GM21447 (cell line): Measurements from ENCODE around the gene MRPL57.
"Not testable (repeated sequence)": the region's sequence is repeated elsewhere in the genome, so short reads cannot be mapped to it uniquely, and the experiment has no call there.

Experiments
- ATAC-seq: cut with Tn5 transposase; IDR thresholded peaks from one replicate; pipeline ENCODE4 v1.9.1; 2021; ENCODE audit not compliant: unreplicated experiment

MRPL57 gene

DNA sequence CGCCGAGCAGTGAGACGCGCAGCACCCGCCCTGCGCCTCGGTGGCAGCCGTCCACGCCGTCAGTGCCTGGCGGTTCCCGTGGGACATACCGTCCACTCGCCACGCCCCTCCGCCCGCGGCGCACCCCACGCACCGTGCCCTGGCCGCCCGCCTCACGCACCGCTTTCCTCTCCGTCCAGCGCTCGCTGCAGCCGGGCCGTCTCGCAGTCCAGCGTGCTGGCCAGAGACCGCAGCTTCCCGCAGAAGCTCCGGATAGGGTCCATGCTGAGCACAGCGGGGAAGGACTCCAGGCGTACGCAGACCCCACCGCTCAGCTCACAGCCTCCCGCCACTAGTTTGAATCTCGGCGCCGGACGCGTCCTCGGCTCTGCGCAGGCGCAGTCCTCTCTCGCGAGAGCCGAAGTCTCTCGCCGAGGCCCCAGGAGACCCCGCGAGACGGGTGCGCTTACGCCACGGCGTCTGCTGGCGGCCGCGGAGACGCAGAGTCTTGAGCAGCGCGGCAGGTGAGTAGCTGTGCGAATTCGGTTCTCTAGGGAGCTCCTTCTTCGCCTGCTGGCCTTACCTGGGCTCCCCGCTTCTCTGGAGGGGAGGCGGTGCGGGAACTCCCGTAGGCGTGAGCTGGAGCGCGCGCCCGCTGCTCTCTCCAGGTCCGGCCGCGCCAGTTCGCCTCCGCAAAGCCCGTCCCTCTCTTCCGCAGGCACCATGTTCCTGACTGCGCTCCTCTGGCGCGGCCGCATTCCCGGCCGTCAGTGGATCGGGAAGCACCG is at the start of gene MRPL57, which contains the start of gene SKA3:
MRPL57 (plus strand) TSS at position 444 of the 767 bp plus-strand sequence; CDS start at position 703, 259 bp downstream.
SKA3 (minus strand) TSS at position 338 of the 767 bp plus-strand sequence; CDS start at position 263, 75 bp downstream.
- peak; percentile 88 for ATAC-seq

DNA sequence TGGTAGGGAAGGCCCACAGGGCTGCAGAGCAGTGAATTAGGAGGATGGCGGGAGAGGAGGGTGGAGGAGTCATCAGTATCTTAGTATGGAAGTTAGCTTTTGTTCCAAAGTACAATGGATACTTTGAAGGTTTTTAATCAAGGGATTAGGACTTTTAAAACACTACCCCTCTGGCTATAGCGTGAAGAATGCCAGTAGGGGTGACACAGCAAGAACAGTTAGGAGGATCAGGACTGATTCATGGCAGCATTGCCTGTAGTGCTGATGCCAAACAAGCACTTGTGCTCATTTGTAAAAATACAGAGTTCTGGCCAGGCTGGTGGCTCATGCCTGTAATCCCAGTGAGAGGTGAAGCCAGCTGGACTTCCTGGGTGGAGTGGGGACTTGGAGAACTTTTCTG is 46.3 kb upstream of the MRPL57 start:
- no peak for ATAC-seq

DNA sequence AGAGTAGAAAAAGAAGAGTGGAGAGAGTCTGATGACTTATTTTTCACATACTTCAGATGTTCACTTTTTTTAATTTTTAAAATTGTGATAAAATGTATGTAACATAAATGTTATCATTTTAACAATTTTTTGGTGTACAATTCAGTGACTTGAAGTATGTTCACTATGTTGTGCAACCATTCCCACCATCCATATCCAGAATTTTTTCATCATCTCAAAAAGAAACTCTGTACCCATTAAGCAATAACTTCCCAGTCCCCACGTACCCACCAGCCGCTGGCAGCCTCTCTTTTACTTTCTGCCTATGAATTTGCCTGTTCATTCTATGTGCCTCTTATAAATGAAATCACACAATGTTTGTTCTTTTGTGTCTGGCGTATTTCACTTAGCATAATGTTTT is 43.4 kb upstream of the MRPL57 start:
- ATAC-seq = no peak

DNA sequence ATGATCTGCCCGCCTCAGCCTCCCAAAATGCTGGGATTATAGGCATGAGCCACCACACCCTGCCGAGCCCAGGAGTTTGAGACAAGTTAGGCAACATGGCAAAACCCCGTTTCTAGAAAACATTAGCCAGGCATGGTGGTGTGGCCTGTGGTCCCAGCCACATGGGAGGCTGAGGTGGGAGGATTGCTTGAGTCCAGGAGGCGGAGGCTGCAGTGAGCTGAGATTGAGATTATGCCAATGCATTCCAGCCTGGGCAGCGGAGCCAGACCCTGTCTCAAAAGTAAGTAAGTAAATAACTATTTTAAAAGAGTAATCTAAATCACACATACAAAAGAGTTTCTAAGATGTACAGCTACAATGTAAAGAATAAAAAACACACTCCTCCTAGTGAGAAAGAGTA is 42.0 kb upstream of the MRPL57 start:
- ATAC-seq = no peak

DNA sequence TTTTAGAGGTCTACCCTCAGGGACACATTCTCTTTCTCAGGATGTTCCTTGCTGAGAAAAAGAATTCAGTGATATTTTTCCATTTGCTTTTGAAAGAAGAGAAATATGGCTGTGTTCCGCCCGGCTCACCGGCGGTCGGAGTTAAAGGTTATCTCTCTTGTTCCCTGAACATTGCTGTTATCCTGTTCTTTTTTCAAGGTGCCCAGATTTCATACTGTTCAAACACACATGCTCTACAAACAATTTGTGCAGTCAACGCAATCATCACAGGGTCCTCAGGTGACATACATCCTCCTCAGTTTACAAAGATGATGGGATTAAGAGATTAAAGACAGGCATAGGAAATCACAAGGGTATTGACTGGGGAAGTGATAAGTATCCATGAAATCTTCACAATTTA is 40.6 kb upstream of the MRPL57 start:
- ATAC-seq = not testable (repeated sequence)

DNA sequence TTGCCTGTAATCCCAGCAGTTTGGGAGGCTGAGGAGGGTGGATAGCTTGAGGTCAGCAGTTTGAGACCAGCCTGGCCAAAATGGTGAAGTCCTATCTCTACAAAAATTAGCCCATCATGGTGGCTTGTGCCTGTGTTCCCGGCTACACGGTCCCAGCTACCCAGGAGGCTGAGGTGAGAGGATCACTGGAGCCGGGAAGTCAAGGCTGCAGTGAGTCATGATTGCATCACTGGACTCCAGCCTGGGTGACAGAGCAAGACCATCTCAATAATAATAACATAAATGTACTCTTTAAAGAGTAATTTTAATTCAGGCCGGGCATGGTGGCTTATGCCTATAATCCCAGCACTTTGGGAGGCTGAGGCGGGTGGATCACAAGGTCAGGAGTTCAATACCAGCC is 38.8 kb upstream of the MRPL57 start:
- no peak for ATAC-seq

DNA sequence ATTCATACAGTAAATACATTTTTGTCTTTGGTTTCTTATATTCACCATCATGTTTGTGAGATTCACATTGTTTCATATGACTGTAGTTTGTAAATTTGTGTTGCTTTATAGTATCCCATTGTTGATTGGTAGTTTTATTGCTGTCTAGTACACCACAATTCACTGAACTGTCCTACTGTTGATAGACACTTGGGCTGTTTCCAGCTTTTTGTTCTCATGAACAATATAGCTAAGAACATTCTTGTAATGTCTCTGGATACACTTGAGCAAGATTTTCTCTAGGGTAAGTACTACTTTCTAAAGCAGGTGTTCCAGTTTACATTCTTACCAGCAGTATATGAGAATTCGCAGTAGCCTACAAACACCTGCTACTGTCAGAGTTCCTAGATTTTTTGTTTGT is 37.9 kb upstream of the MRPL57 start:
- no peak for ATAC-seq

DNA sequence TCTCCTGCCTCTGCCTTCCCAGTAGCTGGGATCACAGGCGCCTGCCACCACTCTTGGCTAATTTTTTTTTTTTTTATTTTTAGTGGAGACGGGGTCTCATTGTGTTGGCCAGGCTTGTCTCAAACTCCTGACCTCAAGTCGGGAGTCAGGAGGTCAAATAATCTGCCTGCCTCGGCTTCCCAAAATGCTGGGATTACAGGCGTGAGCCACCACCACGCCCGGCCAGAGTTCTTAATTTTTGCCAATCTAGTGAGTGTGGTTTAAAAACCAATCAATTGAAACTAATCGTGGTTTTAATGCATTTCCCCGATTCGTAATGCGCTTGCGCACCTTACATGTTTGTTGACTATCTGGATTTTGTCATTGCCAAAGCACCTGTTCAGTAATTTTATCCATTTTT is 37.1 kb upstream of the MRPL57 start:
- no peak for ATAC-seq

DNA sequence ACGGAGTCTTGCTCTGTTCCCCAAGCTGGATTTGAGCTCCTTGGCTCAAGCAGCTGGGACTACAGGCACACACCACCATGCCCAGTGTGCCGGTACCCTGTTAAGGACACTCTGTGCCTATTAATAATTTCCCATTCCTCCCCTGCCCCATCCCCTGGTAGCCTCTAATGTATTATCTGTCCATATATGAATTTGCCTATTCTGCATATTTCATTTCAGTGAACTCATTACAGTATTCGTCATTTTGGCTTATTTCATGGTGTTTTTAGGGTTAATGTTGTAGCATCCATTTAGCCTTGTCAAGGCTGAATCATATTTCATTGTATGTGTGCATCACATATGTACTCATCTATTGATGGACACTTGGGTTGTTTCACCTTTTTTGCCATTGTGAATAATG is 33.7 kb upstream of the MRPL57 start:
- ATAC-seq = no peak

DNA sequence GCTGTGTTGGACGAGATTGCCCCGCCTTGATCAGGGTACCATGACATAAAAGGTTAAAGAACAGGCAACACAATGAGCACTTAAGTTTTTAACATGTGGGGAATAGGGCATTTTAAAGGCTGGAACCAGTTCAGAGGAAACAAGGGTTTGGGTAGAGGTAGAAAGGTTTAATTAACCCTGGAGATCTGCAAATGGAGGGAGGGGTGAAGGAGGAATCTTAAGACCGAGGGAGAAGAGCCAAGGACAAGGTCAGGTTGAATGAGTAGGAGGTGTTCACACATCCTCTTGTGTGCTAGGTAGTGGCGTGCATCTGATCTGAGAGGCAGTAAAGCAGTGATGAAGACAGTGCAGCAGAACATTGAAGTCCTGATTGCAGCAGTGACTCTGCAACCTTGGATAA is 28.6 kb upstream of the MRPL57 start:
- ATAC-seq = no peak

DNA sequence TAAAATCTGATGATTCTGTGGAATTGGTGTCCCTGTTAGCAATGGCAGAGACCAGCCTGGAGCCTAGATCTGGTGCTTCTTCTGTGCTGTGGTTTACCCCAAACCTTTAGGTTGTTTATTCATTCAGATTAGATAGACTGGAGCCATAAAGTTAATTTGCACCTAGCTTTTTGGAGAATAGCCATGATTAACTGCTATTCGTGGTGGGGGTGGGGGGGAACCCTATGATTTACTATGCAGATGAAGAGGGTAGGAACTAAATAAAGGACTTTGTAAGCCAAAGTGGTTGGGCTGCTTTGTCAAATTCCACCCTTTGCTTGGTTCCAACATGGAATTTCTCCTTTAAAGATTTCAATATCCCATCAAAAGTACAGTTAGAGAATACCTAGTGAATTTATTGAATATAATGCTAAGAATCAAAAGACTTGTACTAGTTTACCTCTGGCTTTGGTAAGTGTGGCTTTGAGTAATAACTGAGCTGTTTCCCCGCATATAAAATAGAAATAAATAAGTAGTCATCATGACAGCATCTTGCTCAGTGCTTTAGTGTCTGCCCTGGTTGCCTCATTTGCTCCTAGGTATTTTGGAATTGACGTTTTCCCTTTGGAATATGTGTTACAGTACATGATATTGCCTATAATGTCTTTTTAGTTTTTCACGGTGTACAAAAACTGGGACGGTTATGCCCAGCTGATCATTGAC is 27.8 kb upstream of the MRPL57 start:
- ATAC-seq = no peak

DNA sequence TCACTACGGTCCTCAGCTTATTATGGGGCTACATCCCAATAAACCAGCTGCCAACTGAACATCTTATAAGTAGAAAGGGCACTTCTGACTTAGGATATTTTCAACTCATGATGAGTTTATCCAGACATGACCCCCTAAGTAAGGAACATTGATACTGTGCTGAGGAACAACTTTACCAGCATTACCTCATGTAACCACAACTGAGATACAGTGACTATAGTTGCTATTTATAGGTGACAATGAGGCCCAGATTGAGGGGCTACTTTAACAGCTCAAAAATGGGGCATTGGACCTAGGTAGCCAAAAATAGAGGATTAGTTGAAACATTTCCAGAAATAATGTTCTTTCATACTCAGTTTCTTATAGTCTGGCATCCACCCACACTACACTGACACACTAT is 26.9 kb upstream of the MRPL57 start:
- no peak for ATAC-seq

DNA sequence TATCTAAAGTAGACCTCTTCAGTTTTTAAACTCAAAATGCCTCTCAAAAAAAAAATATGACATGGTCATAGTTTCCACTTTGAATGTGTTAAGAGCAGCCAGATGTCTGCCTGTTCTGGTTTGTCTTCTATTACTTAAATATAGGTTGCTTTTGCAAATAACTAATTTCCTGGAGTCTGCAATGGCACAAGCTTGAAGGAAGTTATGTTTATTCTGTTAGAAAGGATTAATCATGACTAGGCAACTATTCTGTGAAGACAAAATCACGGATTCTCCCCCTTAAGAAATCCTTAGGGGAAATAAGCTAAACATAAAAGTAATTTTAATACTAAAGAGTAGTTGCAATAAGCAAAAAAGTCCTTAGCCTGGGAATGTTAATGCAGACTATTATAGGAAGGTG is 26.4 kb upstream of the MRPL57 start:
- ATAC-seq = no peak

DNA sequence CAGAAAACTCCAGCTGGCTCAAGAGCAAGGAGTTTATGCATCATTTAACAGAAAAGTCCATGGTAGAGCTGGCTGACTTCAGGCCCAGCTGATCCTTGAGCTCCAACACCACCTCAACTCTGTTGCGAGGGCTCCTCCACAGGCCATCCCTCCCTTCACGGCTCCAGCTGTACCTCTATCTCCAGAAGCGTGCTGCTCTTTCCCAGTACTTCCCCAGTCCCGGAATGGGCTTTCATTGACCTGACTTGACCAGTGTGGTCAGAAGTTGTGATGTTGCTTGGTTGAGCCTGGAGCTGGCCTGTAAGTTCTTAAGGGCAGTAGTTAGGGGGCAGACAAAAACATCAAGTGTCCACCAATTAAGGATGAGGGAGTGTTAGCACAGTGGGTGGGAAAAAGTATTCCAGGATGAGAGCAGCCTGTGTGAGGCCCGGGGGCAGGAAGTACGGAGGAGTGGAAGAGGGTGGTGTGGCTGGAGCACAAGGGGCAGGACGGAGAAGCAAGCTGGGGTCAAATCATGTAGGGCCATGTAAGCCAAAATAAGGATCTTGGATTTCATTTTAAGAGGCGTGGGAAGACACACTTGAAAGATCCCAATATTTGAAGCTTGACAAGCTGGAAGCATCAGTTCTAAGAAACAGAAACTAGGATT is 24.1 kb upstream of the MRPL57 start:
- no peak for ATAC-seq

DNA sequence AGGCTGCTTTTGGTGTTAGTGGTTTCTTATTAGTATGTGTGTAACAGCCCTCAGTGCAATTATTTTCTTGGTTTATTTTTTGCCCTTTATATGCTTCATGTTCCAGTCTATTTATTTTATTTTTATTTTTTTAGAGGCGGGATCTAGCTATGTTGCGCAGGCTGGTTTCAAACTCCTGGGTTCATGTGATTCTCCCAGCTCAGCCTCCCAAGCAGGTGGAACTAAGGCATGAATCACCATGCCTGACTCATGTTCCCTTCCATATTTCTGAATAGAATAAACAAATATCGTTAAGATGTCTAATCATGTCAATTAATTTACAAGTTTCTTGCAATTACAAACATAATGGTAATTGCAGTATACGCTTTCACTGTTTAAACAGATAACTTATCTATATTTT is 11.8 kb upstream of the MRPL57 start:
- no peak for ATAC-seq

DNA sequence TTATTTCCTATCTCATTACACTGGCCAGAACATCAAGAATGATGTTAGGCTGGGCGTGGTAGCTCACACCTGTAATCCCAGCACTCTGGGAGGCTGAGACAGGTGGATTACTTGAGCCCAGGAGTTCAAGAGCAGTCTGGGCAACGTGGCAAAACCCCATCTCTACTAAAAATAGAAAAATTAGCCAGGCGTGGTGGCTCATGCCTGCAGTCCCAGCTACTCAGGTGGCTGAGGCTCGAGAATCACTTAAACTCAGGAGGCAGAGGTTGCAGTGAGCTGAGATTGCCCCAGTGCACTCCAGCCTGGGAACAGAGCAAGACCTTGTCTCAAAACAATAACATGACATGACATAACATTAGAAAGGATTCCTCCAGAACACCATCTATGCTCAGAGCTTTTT is 10.9 kb upstream of the MRPL57 start:
- not testable (repeated sequence) for ATAC-seq

DNA sequence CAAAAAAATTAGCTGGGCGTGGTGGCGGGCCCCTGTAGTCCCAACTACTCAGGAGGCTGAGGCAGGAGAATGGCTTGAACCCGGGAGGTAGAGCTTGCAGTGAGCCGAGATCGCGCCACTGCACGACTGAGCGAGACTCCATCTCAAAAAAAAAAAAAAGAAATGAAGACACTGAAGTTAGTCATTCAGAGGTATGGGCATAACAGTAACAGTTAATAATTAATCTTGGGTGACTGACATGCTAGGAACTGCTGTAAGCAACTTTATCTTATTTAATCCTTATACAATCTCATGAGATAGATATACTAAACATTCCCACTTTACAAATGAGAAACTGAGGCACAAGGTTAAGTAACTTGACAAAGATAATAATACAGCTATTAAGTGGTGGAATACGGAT is 5.0 kb upstream of the MRPL57 start:
- ATAC-seq = no peak

DNA sequence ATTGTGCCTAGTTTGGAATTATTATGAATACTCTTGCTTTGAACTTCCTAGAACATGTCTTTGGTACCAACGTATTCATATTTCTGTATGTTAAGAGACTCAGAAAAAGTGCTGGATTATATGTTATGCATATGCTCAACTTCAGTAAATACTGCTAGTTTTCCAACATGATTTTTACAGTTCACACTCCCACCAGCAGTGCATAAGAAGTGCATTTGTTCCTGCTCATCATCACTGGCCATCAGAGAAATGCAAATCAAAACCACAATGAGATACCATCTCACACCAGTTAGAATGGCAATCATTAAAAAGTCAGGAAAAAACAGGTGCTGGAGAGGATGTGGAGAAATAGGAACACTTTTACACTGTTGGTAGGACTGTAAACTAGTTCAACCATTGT is 2.7 kb upstream of the MRPL57 start:
- not testable (repeated sequence) for ATAC-seq

DNA sequence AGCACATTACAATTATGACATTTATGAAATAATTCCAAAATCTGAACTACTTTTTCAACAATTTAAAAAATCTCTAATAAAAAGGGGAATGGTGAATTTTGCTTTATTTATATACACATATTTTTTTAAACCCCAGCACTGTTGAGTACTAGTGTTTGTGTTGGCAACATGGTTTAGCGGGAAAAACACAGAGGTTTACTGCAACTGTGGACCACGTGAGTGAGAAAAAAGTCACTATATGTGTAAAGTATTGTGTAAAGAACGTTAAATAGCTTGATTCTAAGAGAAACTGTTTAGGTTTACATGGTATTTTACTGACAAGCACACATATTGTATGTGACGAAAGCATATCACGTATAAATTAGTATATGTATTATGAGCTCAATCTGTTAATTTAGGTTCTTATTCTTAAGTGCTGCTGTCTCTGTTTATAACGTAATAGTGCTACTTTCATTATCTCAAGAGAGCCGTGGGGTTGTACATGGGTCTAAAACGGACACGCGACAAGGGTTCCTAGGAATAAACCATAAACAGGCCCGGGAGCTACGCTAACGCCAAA is 723 bp upstream of the MRPL57 start:
- ATAC-seq = no peak

DNA sequence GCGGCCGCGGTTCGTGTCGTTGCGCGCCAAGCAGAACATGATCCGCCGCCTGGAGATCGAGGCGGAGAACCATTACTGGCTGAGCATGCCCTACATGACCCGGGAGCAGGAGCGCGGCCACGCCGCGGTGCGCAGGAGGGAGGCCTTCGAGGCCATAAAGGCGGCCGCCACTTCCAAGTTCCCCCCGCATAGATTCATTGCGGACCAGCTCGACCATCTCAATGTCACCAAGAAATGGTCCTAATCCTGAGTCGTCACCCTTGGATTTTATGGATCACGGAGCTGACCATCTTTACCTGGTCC is 475 bp downstream of the MRPL57 start:
- peak; percentile 32 for ATAC-seq

DNA sequence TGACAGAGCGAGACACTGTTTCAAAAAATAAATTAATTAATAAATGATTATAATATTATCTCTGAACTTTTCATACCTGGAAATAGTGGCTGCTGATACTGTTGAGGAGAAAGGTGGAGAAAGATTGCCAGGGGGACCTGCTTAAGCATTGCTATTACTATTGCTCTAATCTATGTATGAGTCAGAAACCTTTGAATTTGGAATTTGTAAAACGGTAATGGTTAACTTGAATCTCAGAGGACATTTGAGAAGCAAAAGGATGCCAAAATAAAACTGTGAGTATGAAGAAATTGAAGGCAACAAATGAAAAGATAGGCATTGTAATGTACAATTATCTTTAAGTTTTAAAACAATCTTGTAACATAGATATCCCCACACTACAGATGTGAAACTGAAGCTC is 5.2 kb downstream of the MRPL57 start:
- no peak for ATAC-seq

DNA sequence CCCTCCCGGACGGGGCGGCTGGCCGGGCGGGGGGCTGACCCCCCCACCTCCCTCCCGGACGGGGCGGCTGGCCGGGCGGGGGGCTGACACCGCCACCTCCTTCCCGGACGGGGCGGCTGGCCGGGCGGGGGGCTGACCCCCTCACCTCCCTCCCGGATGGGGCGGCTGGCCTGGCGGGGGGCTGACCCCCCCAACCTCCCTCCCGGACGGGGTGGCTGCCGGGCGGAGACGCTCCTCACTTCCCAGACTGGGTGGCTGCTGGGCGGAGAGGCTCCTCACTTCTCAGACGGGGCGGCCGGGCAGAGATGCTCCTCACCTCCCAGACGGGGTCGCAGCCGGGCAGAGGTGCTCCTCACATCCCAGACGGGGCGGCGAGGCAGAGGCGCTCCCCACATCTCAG is 10.0 kb downstream of the MRPL57 start:
- ATAC-seq = not testable (repeated sequence)
